Smooth muscle cell of the umbilical artery (primary cell): ENCODE data around the gene SUCLA2. TPM values are rescaled to one million over a fixed set of nuclear protein-coding genes. Genes with fewer than 3 reads are reported as not detected.

Experiments used
- total RNA-seq: library from RNA; depleted of rRNA; stranded (reverse); fragments of >200 nt; gene quantifications from 2 replicates; pipeline ENCODE4 v1.2.3, GENCODE V29; 2014

The SUCLA2 gene
- total RNA-seq: 58.4 and 60.0 TPM in 2 replicates

GRCh38 chr13:48001114-48001881 lies at the start of gene SUCLA2:
Gene SUCLA2 (minus strand): TSS chr13:48001273. CDS start chr13:48001269, 4 bp downstream.

GRCh38 chr13:48037346-48038173 lies 36.5 kb upstream of the SUCLA2 start, which contains the start of gene NUDT15:
Gene NUDT15 (plus strand): TSS chr13:48037726. CDS start chr13:48037747, 21 bp downstream.

Other genes starting within 250 kb of the SUCLA2 start
- gene NUDT15, start 36.5 kb upstream of the SUCLA2 start, total RNA-seq: 15.7 and 20.9 TPM in 2 replicates
- gene MED4, start 93.8 kb upstream of the SUCLA2 start, total RNA-seq: 20.2 and 28.4 TPM in 2 replicates
- gene ITM2B, start 231.9 kb upstream of the SUCLA2 start, total RNA-seq: 150 and 220 TPM in 2 replicates